HG02943 (cell line): ENCODE results near the gene MTF2.
"Not testable (repeated sequence)": the region's sequence is repeated elsewhere in the genome, so short reads cannot be mapped to it uniquely, and the experiment has no call there.

Source experiments
- ATAC-seq: cut with Tn5 transposase; IDR thresholded peaks from one replicate; pipeline ENCODE4 v1.9.1; 2021; ENCODE audit warnings: mild to moderate bottlenecking, low read depth, moderate library complexity; ENCODE audit not compliant: unreplicated experiment

MTF2 gene

GRCh38 chr1:93078986-93079654 is at the start of gene MTF2:
TSS of gene MTF2 (plus strand) at chr1:93079283. CDS start at chr1:93079527, 244 bp downstream.
- peak; percentile 61 for ATAC-seq

GRCh38 chr1:93029317-93029716 is 49.8 kb upstream of the MTF2 start:
- no peak for ATAC-seq

- not testable (repeated sequence) for ATAC-seq
These were observed 48.9 kb upstream of the MTF2 start for GRCh38 chr1:93030191-93030590.

DNA sequence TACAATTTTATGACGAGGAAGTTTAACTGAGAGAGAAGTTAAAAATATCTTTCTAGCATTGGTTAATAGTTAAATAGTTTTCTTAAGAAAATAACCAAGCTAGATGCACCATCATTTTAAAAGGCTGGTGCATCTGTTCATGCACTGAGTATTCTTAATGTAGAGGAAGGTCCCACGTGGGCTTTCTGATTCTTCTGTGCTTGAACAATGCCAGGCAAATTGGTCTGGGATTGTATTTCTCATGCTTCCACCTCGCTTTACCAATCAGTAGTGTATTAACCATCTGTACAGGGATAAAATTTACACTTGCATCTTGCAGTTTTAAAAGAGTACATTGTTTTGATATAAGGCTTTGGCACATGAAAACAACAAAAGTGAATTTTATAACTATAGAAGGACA is 47.4 kb upstream of the MTF2 start:
- ATAC-seq: no peak

DNA sequence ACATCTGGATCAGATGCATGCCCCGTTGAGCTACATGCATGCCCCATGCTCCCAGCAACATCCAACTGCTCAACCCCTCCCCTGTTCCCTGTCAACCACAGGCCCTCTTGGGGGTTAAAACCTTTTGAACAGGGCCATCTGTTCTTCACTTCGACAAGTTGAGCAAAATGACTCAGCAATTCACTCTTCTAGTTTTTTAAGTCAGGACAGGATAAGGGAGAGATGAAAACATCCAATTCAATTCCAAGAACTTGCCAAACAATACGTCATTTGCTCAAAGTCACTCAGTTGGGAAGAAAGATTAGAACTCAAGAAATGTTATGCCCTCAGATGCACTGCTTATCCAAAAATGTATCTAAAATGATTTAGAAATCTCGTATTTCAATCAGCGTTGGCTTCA is 46.1 kb upstream of the MTF2 start:
- ATAC-seq: no peak

DNA sequence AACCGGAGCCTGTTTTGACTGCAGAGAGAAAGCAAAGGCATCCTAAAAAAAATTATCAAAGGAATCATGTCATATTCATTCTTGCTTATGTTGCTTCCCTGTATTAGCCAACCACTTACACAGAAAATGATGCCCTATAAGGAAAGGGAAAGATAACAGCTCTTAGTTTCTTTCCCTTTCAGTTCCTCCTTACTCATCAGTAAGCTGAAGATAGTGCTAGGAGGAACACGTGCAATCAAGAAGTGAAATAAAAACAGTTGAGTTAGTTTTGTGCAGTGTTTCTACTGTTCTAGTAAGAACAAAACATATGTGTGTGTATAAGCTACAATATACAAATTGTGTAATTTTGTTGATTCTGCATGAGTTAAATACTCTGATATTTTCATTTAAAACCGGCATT is 45.3 kb upstream of the MTF2 start:
- ATAC-seq: peak; percentile 61

DNA sequence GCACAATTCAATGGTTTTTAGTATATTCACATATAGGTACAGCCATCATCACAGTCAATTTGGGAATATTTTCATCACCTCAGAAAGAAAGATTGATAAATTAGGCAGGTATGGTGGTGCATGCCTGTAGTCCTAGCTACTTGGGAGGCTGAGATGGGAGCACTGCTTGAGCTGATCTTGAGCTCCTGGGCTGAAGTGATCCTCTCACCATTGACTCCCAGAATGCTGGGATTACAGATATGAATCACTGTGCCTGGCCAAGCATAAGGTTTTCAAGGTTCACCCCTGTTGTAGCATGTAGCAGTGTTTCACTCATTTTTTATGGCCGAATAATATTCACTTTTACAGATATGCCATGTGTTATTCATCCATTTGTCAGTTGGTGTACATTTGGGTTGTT is 44.7 kb upstream of the MTF2 start:
- no peak for ATAC-seq

- ATAC-seq: no peak
These were observed 42.4 kb upstream of the MTF2 start for GRCh38 chr1:93036672-93037071.

DNA sequence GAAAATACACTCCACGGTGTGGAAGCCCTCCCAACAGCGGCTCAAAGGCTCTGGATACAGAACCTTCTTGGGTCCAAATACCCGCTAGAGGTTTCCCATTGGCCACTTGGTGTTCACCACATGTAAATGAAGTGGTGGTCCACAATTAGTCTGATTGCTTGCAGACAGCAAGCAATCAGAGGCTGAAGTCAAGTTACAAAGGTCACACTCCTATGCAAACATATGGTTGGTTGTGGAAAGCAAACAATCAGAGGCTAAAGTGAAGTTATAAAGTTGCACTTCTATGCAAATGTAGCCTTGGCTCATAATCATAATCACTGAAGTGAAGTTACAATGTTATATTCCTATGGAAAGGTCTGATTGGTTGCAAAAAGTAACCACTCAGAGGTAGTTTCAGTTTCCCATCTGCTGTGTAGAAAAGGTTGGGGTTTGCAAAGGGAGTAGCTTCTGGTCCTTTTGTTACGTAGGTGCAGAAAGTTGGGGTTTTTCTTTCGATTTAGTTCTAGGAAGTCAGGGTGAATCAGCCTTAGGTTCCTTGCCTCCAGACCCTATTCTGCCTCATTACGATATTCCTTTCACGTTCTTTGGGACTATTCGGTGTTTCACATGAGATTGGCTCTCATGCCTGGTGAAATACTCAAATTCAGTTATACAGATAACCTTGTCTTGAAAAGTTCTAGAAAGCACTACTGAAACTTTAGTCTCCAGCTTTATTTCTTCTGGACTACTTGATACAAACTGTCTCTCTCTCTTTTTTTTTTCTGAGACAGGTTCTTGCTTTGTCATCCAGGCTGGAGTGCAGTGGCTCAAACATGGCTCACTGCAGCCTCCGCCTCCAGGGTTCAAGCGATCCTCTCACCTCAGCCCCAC is 36.7 kb upstream of the MTF2 start:
- peak; percentile 89 for ATAC-seq

- ATAC-seq: no peak
These were observed 36.0 kb upstream of the MTF2 start for GRCh38 chr1:93043057-93043557.

DNA sequence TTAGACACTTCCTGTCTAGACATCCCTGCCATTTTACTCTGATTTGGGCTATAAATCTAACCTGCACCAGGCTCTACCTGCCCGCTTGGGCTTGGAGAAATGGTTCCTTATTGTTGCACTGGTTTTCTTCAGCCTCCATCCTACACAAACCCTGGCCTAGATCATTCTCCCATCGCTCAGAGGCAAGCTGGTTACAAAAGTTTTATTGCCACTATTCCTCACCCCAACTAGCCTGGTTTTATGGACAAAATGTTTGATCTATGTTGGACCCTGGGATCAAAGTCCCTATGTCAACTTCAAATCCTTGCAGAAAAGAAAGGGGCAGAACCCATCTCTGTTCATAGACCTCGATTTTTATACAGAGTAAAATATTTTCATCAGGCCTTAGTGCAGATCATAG is 31.5 kb upstream of the MTF2 start:
- no peak for ATAC-seq

GRCh38 chr1:93051961-93052360 is 27.1 kb upstream of the MTF2 start:
- ATAC-seq: no peak

DNA sequence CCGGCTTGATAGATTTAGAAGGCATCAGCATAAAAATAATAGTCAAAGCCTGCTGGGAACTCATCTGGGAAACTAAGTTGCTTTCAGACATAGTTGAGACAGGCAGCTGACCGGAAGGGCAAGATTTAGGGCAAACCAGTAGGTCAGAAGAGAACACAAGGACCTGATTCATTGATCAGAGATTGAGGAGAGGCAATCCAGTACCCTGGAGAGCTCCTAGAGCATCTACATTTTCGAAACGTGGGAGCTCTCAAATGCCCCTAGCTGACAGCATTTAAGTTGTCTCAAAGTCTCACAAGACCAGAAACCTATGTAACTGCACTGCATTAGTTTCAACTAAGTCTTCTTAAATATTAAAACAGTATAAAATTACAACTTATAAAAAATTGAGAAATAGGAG is 22.9 kb upstream of the MTF2 start:
- no peak for ATAC-seq

- ATAC-seq: no peak
These were observed 22.4 kb upstream of the MTF2 start for GRCh38 chr1:93056649-93057048.

DNA sequence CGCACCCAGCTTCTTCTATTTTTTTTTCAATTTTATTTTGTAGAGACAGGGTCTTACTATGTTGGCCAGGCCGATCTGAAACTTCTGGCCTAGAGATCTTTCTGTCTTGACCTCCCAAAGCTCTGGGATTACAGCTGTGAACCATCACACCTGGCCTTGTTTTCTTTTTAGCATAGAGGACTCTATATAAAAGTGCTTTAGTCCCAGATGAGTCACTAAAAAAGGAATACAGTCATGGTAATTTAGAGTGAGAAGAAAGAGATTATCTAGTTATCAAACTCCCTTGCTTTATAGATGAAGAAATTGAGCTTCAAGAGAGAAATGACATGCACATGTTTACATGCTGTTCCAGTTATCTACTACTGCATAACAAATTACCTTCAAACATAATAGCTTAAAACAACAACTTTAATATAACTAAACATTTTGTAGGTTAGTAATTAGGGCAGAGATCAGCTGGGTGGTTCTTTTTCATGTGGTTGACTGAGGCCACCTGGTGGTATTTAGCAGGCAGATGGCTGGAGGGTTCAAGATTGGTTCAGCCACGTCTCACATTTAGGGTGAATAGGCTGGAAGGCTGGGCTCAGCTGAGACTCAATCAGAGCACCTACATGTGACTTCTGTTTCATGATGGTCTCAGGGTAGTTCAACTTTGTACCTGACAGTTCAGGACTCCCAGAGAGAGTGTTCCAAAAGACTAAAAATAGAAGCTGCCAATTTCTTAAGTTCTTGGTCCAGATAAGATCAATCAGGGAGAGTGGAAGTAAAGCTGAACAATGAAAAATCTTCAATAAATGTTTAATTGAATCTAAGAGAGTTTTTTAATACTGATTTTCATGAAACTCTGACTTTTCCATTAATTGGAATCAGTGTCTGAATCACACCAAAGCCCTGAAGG is 16.9 kb upstream of the MTF2 start:
- ATAC-seq: no peak

DNA sequence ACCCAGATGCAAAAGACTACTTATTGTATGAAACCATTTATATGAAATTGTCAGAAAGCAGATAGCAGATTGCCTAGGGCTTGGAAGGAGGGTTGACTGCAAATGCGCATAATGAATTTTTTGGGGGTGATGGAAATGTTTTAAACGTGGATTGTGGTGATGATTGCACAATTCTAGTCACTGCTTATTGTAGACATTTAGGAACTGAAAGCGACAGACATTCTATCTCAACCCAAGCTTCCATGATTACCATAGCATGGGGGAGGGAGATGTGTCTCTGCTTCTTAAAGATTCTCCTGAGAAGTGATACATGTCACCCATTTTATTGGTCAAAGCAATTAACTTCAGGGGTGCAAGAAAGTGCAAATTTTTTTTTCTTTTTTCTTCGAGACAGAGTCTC is 2.8 kb upstream of the MTF2 start:
- ATAC-seq: no peak

- no peak for ATAC-seq
These were observed 880 bp upstream of the MTF2 start for GRCh38 chr1:93078203-93078602.

- ATAC-seq: no peak
These were observed 471 bp upstream of the MTF2 start for GRCh38 chr1:93078638-93078985.

GRCh38 chr1:93079685-93080141 is 630 bp downstream of the MTF2 start:
- ATAC-seq: no peak

GRCh38 chr1:93080179-93080823 is 1.2 kb downstream of the MTF2 start:
- peak; percentile 57 for ATAC-seq
